Measurements from ENCODE around the gene CHST8. TPM values are rescaled to one million over a fixed set of nuclear protein-coding genes. Genes with fewer than 3 reads are reported as not detected.
A peak's percentile ranks its signal among the peaks of the same experiment; 100 is the strongest.

CHST8 gene
- total RNA-seq, 1 experiment from 2014 or later = 33.5 TPM

DNA sequence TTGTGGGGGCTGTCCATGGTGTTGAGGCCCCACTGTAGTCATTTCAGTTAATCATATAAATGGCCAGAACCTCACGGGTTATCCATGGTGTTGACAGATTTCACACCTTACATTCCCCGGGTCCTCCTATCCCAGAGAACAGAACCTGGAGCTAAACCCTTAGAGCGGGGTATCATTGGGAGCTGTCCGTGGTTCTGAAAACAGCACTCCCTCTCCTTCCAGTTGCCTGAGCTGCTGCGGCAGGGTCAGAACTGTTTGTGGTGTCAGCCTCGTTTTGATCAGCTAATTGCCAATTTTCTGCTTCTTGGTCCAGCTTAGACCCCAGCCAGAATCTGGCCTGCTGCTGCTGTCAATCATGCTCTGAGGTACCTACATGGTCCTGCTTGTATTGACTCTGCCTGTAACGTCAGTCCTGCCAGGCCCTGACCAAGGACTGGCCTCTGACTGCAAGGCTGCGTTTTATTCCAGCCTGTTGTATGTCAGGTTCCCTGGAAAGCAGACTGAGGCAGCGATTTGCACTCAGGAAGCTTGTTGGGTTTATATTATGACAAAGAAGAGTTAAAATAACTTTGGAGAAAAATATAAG, 119.2 kb downstream of the CHST8 start (continued):
- peak; percentile 79 for TF ChIP-seq ARID4B (CRISPR knock-in tag; IDR thresholded peaks at IDR 0.05; ENCODE audit: borderline replicate concordance)
- no peak for TF ChIP-seq SOX15 (CRISPR knock-in tag; IDR thresholded peaks at IDR 0.05)
- TF ChIP-seq MXD4 (CRISPR knock-in tag; IDR thresholded peaks at IDR 0.05; ENCODE audit: borderline replicate concordance) = no peak
- no peak for TF ChIP-seq ZNF121 (CRISPR knock-in tag; IDR thresholded peaks at IDR 0.05)
- TF ChIP-seq, protein P1, sequence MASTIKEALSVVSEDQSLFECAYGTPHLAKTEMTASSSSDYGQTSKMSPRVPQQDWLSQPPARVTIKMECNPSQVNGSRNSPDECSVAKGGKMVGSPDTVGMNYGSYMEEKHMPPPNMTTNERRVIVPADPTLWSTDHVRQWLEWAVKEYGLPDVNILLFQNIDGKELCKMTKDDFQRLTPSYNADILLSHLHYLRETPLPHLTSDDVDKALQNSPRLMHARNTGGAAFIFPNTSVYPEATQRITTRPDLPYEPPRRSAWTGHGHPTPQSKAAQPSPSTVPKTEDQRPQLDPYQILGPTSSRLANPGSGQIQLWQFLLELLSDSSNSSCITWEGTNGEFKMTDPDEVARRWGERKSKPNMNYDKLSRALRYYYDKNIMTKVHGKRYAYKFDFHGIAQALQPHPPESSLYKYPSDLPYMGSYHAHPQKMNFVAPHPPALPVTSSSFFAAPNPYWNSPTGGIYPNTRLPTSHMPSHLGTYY (CRISPR knock-in tag; IDR thresholded peaks at IDR 0.05) = no peak
- TF ChIP-seq SMAD4 (CRISPR knock-in tag; IDR thresholded peaks at IDR 0.05) = no peak
- no peak for TF ChIP-seq ZNF396 (CRISPR knock-in tag; IDR thresholded peaks at IDR 0.05; ENCODE audit: borderline replicate concordance)
- no peak for TF ChIP-seq CBFB (CRISPR knock-in tag; IDR thresholded peaks at IDR 0.05; ENCODE audit: low read depth)
- no peak for TF ChIP-seq NFYB (CRISPR knock-in tag; conservative IDR thresholded peaks at IDR 0.05; ENCODE audit: low read depth)
- TF ChIP-seq NR3C1 (CRISPR knock-in tag; conservative IDR thresholded peaks at IDR 0.05; ENCODE audit: low read depth) = no peak
- no peak for TF ChIP-seq TCF7 (CRISPR knock-in tag; IDR thresholded peaks at IDR 0.05; ENCODE audit: low read depth)
- TF ChIP-seq, protein P2, sequence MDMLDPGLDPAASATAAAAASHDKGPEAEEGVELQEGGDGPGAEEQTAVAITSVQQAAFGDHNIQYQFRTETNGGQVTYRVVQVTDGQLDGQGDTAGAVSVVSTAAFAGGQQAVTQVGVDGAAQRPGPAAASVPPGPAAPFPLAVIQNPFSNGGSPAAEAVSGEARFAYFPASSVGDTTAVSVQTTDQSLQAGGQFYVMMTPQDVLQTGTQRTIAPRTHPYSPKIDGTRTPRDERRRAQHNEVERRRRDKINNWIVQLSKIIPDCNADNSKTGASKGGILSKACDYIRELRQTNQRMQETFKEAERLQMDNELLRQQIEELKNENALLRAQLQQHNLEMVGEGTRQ (CRISPR knock-in tag; IDR thresholded peaks at IDR 0.05) = no peak
- TF ChIP-seq, protein P3, sequence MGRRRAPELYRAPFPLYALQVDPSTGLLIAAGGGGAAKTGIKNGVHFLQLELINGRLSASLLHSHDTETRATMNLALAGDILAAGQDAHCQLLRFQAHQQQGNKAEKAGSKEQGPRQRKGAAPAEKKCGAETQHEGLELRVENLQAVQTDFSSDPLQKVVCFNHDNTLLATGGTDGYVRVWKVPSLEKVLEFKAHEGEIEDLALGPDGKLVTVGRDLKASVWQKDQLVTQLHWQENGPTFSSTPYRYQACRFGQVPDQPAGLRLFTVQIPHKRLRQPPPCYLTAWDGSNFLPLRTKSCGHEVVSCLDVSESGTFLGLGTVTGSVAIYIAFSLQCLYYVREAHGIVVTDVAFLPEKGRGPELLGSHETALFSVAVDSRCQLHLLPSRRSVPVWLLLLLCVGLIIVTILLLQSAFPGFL (CRISPR knock-in tag; IDR thresholded peaks at IDR 0.05; ENCODE audit: borderline replicate concordance) = no peak
- TF ChIP-seq NR2C2 (CRISPR knock-in tag; IDR thresholded peaks at IDR 0.05) = no peak
- 0 out of 2 replicates have a peak, but pooled peaks have one; percentile 35 for TF ChIP-seq TEAD1 (CRISPR knock-in tag; IDR thresholded peaks at IDR 0.05)
- TF ChIP-seq KAT7 (CRISPR knock-in tag; IDR thresholded peaks at IDR 0.05; ENCODE audit: borderline replicate concordance) = no peak
- TF ChIP-seq CREM (CRISPR knock-in tag; IDR thresholded peaks at IDR 0.05) = peak; percentile 47; the same call in 1 of the 2 replicates
- no peak for TF ChIP-seq RELA (CRISPR knock-in tag; IDR thresholded peaks at IDR 0.05; ENCODE audit: borderline replicate concordance)
- TF ChIP-seq STAT6 (CRISPR knock-in tag; conservative IDR thresholded peaks at IDR 0.05; ENCODE audit: low read depth) = no peak
- no peak for TF ChIP-seq TEAD4 (CRISPR knock-in tag; IDR thresholded peaks at IDR 0.05)
- TF ChIP-seq PRRX2 (CRISPR knock-in tag; IDR thresholded peaks at IDR 0.05) = no peak
- no peak for TF ChIP-seq NR1H2 (CRISPR knock-in tag; IDR thresholded peaks at IDR 0.05)
- TF ChIP-seq FOXJ3 (CRISPR knock-in tag; IDR thresholded peaks at IDR 0.05; ENCODE audit: borderline replicate concordance) = no peak
- TF ChIP-seq ZNF317 (CRISPR knock-in tag; IDR thresholded peaks at IDR 0.05; ENCODE audit: borderline replicate concordance, low read depth) = no peak
- 0 out of 2 replicates have a peak, but pooled peaks have one; percentile 31 for TF ChIP-seq NFE2L1 (CRISPR knock-in tag; IDR thresholded peaks at IDR 0.05)
- TF ChIP-seq, protein P4, sequence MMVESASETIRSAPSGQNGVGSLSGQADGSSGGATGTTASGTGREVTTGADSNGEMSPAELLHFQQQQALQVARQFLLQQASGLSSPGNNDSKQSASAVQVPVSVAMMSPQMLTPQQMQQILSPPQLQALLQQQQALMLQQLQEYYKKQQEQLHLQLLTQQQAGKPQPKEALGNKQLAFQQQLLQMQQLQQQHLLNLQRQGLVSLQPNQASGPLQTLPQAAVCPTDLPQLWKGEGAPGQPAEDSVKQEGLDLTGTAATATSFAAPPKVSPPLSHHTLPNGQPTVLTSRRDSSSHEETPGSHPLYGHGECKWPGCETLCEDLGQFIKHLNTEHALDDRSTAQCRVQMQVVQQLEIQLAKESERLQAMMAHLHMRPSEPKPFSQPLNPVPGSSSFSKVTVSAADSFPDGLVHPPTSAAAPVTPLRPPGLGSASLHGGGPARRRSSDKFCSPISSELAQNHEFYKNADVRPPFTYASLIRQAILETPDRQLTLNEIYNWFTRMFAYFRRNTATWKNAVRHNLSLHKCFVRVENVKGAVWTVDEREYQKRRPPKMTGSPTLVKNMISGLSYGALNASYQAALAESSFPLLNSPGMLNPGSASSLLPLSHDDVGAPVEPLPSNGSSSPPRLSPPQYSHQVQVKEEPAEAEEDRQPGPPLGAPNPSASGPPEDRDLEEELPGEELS (CRISPR knock-in tag; IDR thresholded peaks at IDR 0.05) = 0 out of 2 replicates have a peak, but pooled peaks have one; percentile 33

Measured in WTC11 (cell line).